EL (cell line): ENCODE data around the gene HTD2.
"Not testable (repeated sequence)": the region's sequence is repeated elsewhere in the genome, so short reads cannot be mapped to it uniquely, and the experiment has no call there.

ENCODE experiments used
- DNase-seq: peaks from one replicate; pipeline ENCODE4 v3.0.0-alpha.2; 2016

HTD2 gene

DNA sequence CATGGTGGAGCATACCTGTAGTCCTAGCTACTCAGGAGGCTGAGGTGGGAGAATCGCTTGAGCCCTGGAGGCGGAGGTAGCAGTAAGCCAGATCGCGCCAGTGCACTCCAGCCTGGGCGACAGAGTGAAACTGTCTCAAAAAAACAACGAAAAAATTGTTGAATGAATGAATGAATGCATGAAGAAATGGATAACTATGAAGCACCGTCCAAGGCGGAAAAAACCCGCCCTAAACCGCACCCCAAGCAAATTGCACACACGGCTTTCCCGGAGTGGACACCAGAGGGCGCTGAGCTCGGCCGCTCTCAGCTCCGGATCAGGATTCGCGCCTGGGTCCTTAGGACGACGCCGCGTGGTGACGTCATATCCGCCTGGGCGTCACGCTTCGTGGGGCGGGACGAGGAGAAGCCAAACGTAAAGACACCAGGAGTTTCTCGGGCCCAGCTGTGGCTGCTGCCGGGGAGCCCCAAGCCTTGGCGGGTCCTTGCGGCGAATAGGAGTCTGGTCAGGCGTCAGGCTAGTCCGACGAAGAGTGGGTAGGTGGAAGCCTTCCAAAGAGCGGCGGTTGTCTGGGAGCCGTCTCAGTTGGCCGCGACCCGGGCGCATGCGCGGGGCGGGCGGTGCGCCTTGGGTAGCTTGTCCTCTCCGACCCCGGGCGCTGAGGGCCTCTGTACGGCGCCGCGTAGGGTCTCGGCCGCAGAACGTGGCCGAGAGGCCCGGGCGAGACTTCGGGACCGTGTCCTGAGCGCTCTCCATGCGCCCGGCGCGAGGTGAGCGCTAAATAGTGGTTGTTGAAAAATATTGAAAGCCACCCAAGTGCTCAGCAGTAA, at the start of gene HTD2, which contains the start of gene RPP14:
HTD2 (plus strand) TSS at position 639 of the 830 bp plus-strand sequence. CDS start 11,094 bp downstream, outside the sequence.
RPP14 (plus strand) TSS at position 364 of the 830 bp plus-strand sequence. CDS start 4,085 bp downstream, outside the sequence.
- peak; percentile 96 for DNase-seq

GRCh38 chr3:58258392-58259055, 47.8 kb upstream of the HTD2 start:
- DNase-seq: no peak

- DNase-seq: peak; percentile 78
These were observed 46.0 kb upstream of the HTD2 start for GRCh38 chr3:58260261-58260731.

DNA sequence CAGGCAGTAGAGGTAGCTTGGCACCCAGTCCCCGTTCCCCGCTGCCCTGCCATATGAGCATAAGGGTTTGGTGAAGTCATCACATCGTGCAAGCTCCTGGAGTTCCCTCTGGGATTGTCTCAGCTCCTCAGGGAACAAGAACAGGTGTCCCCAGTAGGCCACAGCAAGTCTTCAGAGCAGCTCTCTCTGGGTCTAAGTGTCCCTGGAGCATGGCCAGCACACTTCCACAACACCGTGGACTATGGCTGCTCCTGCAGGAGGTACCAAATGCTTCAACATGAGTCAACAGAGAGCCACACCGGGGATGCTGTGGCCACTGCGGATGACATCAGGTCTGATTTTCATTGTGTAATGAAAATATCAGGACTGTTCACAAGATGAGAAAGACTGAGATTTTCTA, 45.6 kb upstream of the HTD2 start:
- DNase-seq: peak; percentile 45

DNA sequence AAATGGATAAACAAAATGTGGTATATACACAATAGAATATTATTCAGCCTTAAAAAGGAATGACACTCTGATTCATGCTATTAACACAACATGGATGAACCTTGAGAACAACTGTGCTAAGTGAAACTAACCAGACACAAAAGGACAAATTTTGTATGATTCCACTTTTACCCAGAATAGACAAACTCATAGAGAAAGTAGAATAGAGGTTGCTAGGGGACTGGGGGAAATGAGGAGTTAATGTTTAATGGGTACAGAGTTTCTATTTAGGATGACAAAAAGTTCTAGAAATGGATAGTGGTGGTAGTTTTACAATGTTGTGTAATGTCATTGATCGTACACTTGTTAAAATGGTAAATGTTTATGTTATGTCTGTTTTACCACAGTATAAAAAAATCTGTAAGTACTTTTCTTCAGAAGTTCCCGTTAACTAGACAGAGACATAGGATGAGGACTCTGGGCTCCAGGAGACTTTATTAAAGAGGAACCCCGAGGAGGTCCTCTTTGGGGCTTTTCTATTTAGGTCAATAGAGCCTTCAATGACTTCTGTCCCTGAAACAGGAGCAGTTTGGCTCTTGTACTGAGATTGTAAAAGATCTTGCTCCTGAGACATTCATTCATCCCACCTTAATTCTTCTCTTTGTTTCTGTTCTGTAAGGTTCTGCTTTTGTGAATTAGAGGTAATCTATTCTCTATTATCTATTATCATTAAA, 44.2 kb upstream of the HTD2 start:
- DNase-seq: no peak

GRCh38 chr3:58266577-58266976, 39.7 kb upstream of the HTD2 start:
- DNase-seq: no peak

- not testable (repeated sequence) for DNase-seq
These were observed 38.8 kb upstream of the HTD2 start for GRCh38 chr3:58267543-58267942.

GRCh38 chr3:58269356-58269755, 37.0 kb upstream of the HTD2 start:
- DNase-seq: no peak

DNA sequence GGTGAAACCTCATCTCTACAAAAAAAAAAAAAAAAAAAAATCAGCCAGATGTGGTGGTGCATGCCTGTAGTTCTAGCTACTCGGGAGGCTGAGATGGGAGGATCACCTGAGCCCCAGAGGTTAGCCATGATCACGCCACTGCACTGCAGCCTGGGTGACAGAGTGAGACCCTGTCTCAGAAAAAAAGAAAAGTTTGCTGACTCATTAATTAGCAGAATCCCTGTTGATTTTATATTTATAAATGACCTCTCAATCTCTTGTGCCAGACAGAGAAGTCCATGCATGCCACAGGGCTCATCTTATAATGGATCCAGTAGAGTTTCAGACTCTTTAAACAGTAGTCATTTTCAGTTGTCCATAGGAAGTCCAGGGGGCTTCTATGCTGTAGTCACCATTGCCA, 35.8 kb upstream of the HTD2 start:
- no peak for DNase-seq

DNA sequence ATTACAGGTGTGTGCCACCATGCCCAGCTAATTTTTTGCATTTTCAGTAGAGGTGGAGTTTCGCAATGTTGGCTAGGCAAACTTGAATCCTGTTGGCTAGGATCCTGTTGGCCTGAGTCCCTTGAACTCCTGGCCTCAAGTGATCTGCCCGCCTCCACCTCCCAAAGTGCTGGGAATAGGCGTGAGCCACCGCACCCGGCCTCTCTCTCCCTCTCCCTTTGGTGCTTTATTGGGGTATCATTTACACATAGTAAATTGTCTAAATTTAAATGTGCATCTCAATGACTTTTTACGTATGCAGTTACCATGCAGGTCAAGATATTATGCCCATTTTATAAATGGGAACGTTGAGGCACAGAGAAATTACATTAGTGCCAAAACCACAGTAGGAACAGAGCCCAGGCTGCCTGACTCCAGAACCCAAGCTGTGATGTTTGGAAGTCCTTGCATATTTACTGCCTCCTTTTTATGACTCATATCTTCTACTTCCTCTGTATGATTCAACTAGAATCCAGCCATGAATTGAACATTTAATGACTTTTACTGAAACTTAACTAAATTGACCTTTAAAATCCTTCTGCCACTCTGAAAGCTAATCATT, 34.3 kb upstream of the HTD2 start:
- DNase-seq: peak; percentile 87

- DNase-seq: no peak
These were observed 33.4 kb upstream of the HTD2 start for GRCh38 chr3:58272891-58273290.

- not testable (repeated sequence) for DNase-seq
These were observed 33.0 kb upstream of the HTD2 start for GRCh38 chr3:58273362-58273761.

DNA sequence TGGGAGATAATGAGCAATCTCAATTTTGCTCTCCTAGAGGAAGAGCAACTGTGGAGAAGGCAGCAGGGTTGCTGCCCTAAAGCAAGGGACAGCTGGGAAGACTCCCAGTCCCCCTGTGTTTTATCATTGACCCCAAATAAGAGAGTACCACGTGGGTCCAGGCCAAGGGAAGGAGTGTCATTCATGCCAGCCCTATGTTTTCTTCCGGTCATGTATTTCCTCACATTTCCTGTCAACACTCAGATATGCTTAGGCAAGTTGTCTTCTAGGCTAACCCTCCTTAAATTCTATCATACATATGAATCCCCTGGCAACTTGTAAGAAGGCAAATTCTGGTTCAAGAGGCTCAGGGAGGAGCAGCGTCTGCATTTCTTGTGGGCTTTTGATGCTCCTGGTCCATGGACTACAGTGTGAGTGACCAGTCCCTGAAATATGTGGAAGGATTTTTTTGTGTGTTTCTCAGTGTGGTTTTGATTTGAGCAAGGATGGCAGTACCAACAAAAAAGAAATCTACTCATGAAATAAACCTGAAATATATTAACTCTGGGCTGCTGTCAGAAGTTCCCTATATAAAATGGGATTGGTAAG, 32.2 kb upstream of the HTD2 start:
- DNase-seq: peak; percentile 38

- no peak for DNase-seq
These were observed 25.3 kb upstream of the HTD2 start for GRCh38 chr3:58281069-58281468.

DNA sequence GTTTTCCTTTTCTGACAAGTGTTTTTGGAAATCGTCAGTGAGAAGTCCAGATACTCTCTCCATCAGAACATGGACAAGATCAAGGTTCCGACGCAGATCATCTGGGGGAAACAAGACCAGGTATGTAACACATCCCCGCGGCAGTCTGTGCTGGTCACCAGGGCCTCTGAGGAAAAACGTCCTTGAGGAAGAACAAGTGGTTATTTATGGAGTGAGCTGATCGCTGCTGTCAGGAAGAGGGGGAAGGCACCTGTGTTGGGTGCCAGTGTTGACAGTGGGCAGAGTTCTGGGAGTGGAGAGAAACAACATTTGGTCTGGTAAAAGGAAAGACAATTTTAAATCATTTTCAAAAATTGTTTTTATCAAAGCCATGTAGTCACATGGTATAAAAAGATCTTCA, 21.0 kb upstream of the HTD2 start:
- DNase-seq: no peak

GRCh38 chr3:58287354-58287753, 19.0 kb upstream of the HTD2 start:
- no peak for DNase-seq

DNA sequence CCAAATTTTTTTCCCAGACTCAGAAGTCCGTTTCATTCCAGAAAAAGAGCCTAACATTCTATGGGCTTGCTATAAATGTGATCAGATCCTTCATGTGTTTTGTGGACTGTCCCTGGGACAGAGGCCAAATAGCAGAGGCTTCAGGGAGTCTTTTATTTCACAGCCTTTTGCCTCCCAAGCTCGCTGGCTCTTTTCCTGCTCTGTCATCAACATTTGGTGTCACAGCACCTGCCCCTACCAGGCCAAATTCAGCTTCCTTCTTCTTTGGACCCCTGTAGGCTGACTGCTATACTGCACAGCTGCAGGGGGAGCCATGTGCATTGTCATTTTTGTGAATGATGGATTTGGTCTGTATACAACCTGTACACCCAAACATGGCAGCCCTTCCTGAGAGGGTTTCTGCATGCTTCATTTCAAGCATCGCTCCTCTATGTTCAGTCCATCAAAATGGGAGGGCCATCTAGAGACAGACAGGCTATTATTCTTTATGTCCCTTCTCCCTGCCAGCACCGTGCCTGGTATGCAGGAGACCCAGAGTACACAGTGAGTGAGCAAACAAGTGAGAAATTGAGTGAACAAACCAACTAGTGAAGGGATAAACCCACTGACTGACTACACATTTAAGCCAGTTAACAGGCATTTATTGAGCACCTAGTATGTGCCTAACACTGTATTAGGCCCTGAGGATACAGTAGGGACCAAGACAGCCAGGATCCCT, 18.1 kb upstream of the HTD2 start:
- DNase-seq: no peak

- DNase-seq: not testable (repeated sequence)
These were observed 17.2 kb upstream of the HTD2 start for GRCh38 chr3:58288964-58289613.

- DNase-seq: not testable (repeated sequence)
These were observed 15.9 kb upstream of the HTD2 start for GRCh38 chr3:58290446-58290845.

GRCh38 chr3:58291671-58292338, 14.5 kb upstream of the HTD2 start:
- DNase-seq: no peak

GRCh38 chr3:58292866-58293265, 13.5 kb upstream of the HTD2 start:
- DNase-seq: no peak
